Epithelial cell of proximal tubule (primary cell): ENCODE data around the gene RANBP10. TPM values are rescaled to one million over a fixed set of nuclear protein-coding genes. Genes with fewer than 3 reads are reported as not detected.

Experiments used
- DNase-seq: peaks from one replicate; pipeline ENCODE4 v3.0.0-alpha.2; 2011; ENCODE audit warnings: low read depth
- H3K4me3 ChIP-seq: 2 replicates; pipeline ENCODE4 v1.5.1; 2011; ENCODE audit warnings: low read depth, mild to moderate bottlenecking, low read length
- CTCF ChIP-seq: conservative IDR thresholded peaks from 2 replicates; pipeline ENCODE4 v1.5.1; 2012; ENCODE audit warnings: low read depth, mild to moderate bottlenecking, low read length
- total RNA-seq: library from RNA; depleted of rRNA; stranded (reverse); fragments of >200 nt; gene quantifications from 2 replicates; pipeline ENCODE4 v1.2.3, GENCODE V29; 2015

RANBP10 gene
- total RNA-seq, 1 donor from 2014 or later, result 4.0 TPM

- peak overlapping the region; percentile 99 for H3K4me3 ChIP-seq
- no peak for DNase-seq
- TF ChIP-seq CTCF, result no peak
Measured at GRCh38 chr16:67805718-67806427, 487 bp downstream of the RANBP10 start.

- H3K4me3 ChIP-seq, result peak overlapping the region; percentile 99
- no peak for TF ChIP-seq CTCF
- no peak for DNase-seq
Measured at GRCh38 chr16:67804853-67805542, 1.4 kb downstream of the RANBP10 start.

DNA sequence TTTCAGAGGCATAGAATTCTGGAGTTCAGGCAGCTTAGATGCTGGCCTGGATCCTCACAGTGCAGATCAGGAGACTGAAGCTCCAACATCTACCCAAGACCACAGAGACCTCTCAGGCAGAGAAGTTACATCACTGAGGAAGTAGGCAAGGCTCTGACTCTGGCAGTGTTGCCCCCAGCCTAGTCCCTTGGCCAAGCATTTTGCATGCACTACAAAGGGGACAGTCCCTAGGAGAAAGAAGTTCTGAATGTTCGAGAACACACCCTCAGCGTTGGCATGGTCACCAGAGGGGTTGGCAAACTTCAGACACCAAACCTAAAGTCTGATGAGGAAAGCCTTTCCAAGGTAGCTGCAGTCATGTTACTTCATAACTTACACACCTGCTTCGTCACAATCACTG is 2.5 kb downstream of the RANBP10 start:
- DNase-seq, result no peak
- no peak overlapping the region for H3K4me3 ChIP-seq
- no peak for TF ChIP-seq CTCF

GRCh38 chr16:67801883-67802282 is 4.5 kb downstream of the RANBP10 start:
- no peak for TF ChIP-seq CTCF

DNA sequence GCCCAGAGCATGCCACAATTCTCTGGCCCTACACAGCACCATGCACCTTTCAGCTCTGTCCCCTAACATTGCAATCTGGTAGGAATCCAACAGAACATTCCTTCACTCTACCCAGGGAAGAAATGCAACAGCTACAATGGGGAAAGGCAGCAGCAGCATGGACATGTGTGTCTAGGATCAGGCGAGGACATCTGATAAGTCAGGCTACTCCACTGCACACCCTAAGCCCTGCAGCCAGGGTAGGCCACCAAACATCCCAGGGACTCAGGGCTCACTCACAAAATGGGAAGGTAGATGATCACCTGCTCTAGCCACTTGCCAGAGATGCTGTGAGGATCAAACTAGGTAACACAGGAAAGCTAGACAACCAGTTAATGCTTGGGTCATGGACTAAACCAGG is 5.1 kb downstream of the RANBP10 start:
- no peak for DNase-seq
- TF ChIP-seq CTCF, result no peak
- no peak overlapping the region for H3K4me3 ChIP-seq

More at GRCh38 chr16:67801883-67802282, 4.5 kb downstream of the RANBP10 start:
- H3K4me3 ChIP-seq, result no peak overlapping the region
- no peak for DNase-seq

DNA sequence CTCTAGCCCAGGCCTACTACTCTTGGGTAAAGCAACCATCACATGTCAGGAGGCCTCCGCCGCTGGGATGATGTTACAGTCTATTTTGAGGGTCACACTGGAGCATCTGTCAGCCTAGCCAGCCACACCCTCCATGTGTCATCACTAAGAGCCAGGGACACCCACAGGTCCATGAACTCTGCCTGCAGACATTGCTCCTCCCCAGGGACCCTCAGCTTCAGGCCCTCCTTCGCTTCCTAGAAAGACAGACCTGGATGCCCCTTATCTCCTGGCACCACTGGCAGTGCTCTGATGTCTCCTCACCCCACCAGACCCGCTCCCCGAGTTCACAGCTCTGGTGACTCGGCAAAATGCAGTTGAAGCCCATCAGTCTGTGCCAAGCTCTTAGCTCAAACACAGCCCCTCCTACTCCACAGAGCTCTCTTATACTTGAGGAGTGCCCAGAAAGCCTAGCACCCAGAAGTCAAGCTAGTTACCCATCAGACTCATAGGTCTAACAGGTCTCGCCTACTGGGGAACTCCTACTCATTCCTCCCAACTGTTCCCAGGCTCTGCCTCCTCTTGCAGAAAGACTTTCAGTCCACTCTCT is 5.9 kb downstream of the RANBP10 start:
- no peak for TF ChIP-seq CTCF
- H3K4me3 ChIP-seq, result no peak overlapping the region
- no peak for DNase-seq
